GM21786 (cell line): ENCODE measurements around the gene WIPF3.

Experiments used
- ATAC-seq: cut with Tn5 transposase; IDR thresholded peaks from one replicate; pipeline ENCODE4 v1.9.1; 2021; ENCODE audit not compliant: unreplicated experiment

WIPF3 gene

GRCh38 chr7:29808075-29808801, 1.9 kb downstream of the WIPF3 start:
- ATAC-seq: no peak

- no peak for ATAC-seq
These were observed 3.3 kb downstream of the WIPF3 start for GRCh38 chr7:29809533-29810155.

- ATAC-seq: no peak
These were observed 4.0 kb downstream of the WIPF3 start for GRCh38 chr7:29810297-29810696.

GRCh38 chr7:29810813-29811482, 4.6 kb downstream of the WIPF3 start:
- no peak for ATAC-seq

- ATAC-seq: no peak
These were observed 5.3 kb downstream of the WIPF3 start for GRCh38 chr7:29811586-29811985.

- no peak for ATAC-seq
These were observed 6.0 kb downstream of the WIPF3 start for GRCh38 chr7:29812185-29812876.

GRCh38 chr7:29815181-29816105, 9.1 kb downstream of the WIPF3 start:
- ATAC-seq: no peak

GRCh38 chr7:29818308-29818707, 12.0 kb downstream of the WIPF3 start:
- ATAC-seq: no peak

- peak; percentile 77 for ATAC-seq
These were observed 19.6 kb downstream of the WIPF3 start for GRCh38 chr7:29825775-29826529.

GRCh38 chr7:29826530-29826822, 20.2 kb downstream of the WIPF3 start:
- no peak for ATAC-seq

- ATAC-seq: no peak
These were observed 20.6 kb downstream of the WIPF3 start for GRCh38 chr7:29826904-29827303.

- ATAC-seq: no peak
These were observed 25.4 kb downstream of the WIPF3 start for GRCh38 chr7:29831705-29832104.

GRCh38 chr7:29833929-29834328, 27.6 kb downstream of the WIPF3 start:
- ATAC-seq: no peak

- ATAC-seq: no peak
These were observed 29.4 kb downstream of the WIPF3 start for GRCh38 chr7:29835718-29836117.

- ATAC-seq: no peak
These were observed 33.0 kb downstream of the WIPF3 start for GRCh38 chr7:29839302-29839701.

- no peak for ATAC-seq
These were observed 33.6 kb downstream of the WIPF3 start for GRCh38 chr7:29839921-29840320.

GRCh38 chr7:29840701-29841100, 34.4 kb downstream of the WIPF3 start:
- ATAC-seq: no peak

- ATAC-seq: no peak
These were observed 35.8 kb downstream of the WIPF3 start for GRCh38 chr7:29841926-29842701.

- ATAC-seq: no peak
These were observed 36.8 kb downstream of the WIPF3 start for GRCh38 chr7:29843093-29843492.
